HEK293T (cell line): ENCODE results near the gene CDS2.

Experiments used
- BHLHE40 ChIP-seq: fragments of 450-650 bp; IDR thresholded peaks from 2 replicates; pipeline ENCODE4 v1.6.1; 2016; ENCODE audit warnings: mild to moderate bottlenecking, moderate library complexity, borderline replicate concordance
- FOXK2 ChIP-seq: fragments of 450-650 bp; IDR thresholded peaks from 2 replicates; pipeline ENCODE4 v1.6.1; 2016; ENCODE audit warnings: mild to moderate bottlenecking
- FOXM1 ChIP-seq: fragments of 450-650 bp; IDR thresholded peaks from 2 replicates; pipeline ENCODE4 v1.6.1; 2017; ENCODE audit warnings: mild to moderate bottlenecking, borderline replicate concordance
- TARDBP ChIP-seq: fragments of 450-650 bp; IDR thresholded peaks from 2 replicates; pipeline ENCODE4 v1.6.1; 2016

- no peak for TF ChIP-seq FOXK2
- no peak for TF ChIP-seq FOXM1
- no peak for TF ChIP-seq TARDBP
- TF ChIP-seq BHLHE40, result no peak
Measured at GRCh38 chr20:5183731-5184474, 57.1 kb downstream of the CDS2 start.
